Measurements from ENCODE around the gene WASF3.

DNA sequence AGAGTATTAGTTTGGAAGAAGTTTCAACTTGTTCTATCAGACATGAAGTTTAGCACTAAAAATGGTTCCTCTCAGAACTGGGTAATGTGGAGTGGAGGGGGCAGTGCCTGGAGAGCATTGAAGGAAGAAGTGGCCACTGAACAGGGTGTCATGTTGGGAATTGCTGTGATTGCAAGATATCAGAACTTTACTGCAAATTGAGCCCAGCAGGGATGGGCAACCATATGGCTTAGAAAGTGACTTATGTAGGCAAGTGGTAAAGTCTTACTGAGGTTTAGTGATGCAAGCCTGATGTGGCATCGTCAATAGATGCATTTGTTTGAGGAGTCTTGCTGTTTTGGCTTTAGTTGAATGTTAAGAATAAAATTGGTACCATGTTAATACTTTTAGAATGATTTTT is 31.7 kb downstream of the WASF3 start:
- TF ChIP-seq, protein P1, sequence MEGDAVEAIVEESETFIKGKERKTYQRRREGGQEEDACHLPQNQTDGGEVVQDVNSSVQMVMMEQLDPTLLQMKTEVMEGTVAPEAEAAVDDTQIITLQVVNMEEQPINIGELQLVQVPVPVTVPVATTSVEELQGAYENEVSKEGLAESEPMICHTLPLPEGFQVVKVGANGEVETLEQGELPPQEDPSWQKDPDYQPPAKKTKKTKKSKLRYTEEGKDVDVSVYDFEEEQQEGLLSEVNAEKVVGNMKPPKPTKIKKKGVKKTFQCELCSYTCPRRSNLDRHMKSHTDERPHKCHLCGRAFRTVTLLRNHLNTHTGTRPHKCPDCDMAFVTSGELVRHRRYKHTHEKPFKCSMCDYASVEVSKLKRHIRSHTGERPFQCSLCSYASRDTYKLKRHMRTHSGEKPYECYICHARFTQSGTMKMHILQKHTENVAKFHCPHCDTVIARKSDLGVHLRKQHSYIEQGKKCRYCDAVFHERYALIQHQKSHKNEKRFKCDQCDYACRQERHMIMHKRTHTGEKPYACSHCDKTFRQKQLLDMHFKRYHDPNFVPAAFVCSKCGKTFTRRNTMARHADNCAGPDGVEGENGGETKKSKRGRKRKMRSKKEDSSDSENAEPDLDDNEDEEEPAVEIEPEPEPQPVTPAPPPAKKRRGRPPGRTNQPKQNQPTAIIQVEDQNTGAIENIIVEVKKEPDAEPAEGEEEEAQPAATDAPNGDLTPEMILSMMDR (IDR thresholded peaks at IDR 0.05; ENCODE audit: low read depth, low read length, poor library complexity, severe bottlenecking) = no peak
- no peak for TF ChIP-seq EZH2phosphoT487 (IDR thresholded peaks at IDR 0.05; ENCODE audit: borderline replicate concordance, low read length)
